Stimulated activated CD4-positive, alpha-beta T cell treated with anti-CD3 and anti-CD28 coated beads, Interleukin-15, amount 100 ng/mL, for 48 hours (primary cell): ENCODE results near the gene ANO2.

ENCODE experiments used
- DNase-seq, 2 donors: peaks; one replicate each; pipeline ENCODE4 v3.0.0-alpha.2; 2020; ENCODE audit warnings: low read depth in 2 of 2

The ANO2 gene

DNA sequence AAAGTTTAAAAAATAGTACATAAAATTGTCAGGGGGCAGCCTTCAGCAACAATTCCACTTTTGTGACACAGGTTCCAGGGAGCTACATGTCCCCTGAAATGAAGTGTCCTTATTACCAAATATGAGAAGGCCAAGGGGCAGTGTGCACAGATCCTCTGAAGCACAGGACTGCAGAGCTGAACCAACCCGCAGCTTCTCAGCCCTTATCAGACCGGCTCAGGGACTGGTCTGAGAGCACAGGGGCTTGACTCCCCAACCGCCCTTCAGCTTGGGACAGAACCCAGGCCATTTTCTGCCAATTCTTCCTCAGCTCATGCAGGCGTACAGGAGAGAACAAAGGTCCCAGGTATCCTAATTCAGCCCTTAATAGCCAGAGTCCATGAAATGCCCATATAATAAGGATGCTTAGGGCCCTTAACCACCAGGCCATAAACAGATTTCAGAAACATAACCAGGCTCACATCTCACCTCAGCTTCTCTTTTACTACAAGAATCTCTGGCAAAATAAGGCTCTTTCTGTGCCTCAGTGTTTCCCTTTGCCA, 221.3 kb downstream of the ANO2 start:
- no peak for DNase-seq

DNA sequence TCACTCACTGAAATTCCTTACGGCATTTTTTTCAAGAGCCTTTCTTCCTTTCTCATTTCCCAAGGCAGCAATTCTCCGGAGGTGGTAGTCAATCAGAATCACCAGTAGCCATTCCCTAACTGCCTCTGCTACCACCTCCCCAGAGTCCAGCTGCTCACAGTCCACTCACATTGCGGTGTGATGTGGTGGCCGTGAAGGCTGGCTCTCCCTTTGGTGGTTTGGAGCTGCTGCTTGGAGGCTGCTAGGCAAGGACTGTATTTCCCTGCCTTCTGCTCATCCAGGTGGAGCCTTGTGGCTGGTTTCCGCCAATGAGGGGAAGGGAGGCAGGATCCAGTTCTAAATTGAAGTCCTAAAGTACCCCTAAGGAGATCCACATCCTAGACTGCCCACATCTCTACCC, 222.0 kb downstream of the ANO2 start:
- no peak for DNase-seq

DNA sequence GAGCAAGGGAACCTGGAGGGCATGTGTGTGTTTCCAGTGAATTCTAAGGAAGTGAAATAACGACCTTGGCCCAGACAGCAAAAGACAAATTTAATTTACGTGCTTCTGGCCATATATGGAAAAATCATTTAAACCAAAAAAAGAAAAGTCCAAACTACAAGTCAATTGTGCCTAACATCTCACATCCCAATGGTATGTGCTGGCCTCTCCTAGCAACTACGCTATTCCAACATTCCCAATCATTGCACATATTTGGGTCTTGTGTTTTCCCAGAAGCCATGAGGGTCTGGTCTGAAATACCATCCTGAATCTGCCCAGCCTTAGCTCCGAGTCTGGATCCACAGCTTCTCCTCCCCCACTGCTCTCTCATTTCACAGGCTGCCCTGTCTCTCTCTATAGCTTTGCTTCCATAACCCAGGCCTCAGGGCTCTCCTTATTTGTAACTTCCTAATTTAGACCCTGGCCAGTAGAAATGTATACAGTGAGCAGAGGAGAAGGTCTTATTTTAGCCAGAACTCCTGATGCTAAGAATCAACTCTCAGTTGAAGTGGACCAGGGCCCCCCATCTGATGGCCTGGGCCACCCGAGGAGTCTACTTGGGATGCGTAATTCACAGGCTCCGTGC, 224.6 kb downstream of the ANO2 start:
- no peak for DNase-seq

DNA sequence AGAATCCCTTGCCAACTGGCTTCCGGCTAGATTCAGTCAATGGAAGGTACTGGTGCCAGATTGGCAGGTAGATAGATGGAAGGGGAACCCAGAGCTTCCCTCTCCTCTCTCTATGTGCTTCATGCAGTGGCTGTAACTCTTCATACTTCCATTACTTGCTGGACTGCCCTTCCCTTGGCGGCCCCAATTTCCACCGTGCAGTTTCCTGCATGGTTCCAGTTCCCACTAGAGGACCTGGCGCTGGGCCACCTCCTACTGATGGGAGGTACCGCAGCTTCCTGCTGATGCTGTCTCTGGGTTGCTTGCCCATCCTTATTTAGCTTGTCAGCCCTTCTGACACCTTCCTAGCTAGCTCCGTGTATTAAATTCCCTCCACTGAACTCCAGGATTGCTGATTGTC, 226.4 kb downstream of the ANO2 start:
- DNase-seq: no peak

DNA sequence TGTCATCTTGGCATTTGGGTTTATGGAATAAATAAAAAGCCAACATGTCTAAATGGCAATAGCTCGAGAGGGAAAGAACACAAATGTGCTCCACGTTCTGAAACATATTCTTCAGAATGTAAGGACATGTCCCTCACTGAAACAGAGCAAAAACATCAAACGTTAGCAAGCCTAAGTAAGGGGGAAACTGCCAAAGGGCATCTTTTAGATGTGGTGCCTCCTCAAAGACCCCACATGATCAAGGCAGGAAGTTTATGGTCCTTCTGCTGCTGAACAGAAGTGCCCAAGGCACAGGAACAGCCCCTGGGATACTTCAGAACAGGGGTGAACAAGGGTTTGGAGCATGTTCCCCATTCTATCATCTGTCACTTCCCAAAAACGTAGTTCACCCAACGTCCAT, 227.0 kb downstream of the ANO2 start:
- no peak for DNase-seq

DNA sequence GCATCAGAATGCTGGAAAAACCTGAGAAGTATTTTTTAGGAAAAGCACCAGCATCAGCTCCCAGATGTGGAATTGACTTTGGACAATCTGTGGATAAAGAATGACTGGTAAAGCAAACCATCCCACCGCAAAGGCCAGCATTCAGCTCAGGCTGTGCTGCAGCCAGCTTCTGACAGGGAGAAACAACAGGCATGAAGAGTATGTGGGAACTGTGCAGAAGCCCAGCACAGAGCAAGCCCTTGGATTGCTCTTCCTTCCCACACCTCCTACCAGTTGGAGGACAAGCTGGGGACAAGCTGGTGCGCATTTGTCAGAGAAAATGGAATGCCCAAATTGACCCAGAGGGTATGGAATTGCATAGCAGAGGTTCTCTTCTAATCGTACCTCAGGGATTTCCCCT, 228.1 kb downstream of the ANO2 start:
- no peak for DNase-seq

DNA sequence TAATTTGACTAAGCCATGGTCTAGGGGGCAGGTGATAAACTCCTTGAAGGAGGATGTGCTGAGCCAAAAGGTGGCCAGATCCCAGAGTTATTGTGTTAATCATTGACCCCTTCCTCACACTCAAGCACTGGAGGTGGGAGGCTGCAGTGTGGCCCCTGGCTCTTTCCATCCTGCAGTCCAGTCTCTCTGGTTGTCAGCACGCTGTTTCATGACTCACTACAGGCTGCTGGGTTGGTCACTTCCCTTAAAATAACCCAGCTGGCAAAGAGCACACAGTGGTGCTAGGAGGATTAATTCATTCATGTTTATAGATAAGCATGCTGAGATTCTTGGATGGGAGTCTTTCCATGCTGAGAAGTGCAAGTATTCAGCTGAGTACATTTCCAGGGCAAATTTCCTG, 228.9 kb downstream of the ANO2 start:
- DNase-seq: no peak

DNA sequence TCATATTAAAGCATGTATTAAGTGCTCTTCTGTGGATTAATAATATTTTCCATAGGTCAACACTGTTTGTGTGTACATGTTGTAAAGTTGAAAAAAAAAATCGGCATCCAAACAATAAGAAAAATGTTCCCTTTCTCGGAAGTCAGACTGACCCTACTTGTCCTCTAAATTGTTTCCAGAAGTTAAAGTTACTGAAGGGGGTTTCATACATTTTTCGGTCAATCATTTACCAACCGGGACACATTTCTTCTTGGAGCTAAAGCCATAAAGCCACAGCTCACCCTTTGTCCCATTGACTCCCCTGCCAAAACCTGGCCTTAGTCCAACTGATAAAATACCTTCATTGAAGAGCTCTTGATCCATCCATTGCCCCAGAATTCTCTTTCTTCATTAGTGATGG, 230.0 kb downstream of the ANO2 start:
- DNase-seq: no peak

DNA sequence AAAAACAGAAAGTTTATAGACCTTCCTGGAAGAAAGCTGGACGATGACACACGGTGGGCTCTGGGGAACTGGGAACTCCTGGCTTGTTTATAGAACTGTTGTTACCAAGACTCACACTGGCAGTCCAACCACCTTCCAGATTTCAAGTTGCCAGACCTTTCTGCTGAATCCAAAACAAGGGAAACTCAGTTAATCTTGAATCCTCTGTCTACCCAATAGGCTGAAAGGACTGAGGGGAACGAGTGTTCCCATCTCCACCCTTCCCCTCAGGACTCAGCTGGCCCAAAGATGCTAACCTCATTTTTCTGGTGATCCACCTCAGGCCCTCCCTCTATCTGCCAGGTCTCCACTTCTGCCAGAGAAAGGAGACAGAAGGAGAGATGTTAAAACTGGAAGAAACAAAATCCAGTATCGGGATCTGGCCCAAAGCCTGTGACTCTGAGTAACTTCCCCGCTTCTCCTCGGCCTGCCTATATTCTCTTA, 231.4 kb downstream of the ANO2 start:
- DNase-seq: no peak

DNA sequence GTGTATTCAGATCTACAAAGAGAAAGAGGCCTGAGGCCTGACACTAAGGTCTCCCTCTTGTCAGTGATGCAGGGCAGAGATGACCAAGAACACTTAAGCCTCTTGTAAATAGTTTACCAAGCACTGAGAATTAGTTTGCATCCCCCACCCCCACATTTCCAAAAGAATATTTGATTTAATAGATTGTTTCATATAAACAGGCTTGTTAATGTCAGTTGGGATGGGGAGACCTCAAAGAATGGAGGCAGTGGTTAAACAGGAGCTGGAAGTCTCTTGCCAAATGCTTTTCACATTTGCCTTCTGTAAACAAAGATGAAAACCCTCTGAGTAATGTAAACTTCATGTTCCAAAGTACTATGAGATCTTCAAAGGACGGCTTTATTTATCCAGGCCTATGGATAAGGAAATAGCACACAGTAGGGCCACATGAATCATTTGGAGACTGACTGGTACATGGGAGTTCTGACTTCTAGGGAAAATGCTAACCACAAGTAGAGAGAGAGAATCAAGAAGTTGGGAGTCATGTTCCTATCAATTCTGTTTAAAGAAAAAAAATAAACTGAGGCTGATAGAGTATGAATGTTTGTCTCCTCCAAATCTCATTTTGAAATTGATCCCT, 234.7 kb downstream of the ANO2 start:
- no peak for DNase-seq

DNA sequence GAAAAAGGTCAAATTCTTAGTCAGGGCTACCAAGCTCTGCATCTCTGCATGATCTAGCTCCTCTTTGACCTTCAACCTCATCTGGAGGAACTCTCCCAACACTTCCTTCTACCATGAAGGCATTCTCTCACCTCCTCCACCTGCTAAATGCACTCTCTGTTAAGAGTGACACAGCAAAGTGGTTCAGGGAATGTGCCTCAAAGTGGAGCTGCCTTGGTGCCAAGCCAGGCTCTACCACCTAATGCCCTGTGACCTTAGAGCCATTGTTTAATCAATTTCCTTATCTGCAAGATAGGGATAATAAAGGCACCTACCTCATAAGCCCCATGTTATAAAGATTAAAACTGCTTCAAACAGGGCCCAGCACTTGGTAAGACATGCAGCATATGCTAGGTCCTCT, 236.7 kb downstream of the ANO2 start:
- DNase-seq: no peak

DNA sequence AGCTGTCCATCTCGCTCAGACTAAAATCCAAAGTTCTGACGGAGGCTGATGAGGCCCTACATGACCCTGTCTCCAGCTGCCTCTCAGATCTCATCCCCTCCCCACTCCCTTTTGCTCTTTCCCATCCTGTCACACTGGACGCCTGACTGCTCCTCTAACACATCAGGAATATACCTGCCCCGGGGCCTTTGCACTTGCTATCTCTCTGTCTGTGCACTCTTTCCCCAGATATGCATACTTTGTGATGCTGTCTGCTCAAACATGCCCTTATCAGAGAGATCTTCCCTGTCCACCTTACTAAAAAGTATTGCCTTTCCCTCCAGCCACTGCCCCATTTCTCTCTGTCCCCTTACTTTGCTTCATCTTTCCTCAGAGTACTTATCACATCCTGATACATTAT, 238.8 kb downstream of the ANO2 start:
- DNase-seq: no peak

DNA sequence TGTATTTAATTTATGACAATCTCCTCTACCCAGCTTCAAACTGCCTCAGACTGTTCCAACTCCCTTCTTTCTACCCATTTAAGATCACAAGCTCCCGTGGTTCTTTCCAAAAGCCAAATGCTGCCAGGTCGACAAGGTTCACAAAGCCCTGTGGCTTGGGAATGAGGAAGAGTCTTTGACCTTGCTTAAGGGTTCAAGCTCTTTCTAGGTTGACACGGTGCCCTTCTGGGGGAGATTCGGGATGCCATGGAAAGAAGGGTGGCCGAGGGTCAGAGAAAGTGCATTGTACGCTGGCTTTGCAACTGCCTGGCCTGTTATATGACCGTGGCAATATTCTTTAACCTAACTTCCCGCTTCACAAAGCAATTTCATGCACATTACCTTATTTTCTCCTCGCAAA, 239.3 kb downstream of the ANO2 start:
- DNase-seq: no peak

DNA sequence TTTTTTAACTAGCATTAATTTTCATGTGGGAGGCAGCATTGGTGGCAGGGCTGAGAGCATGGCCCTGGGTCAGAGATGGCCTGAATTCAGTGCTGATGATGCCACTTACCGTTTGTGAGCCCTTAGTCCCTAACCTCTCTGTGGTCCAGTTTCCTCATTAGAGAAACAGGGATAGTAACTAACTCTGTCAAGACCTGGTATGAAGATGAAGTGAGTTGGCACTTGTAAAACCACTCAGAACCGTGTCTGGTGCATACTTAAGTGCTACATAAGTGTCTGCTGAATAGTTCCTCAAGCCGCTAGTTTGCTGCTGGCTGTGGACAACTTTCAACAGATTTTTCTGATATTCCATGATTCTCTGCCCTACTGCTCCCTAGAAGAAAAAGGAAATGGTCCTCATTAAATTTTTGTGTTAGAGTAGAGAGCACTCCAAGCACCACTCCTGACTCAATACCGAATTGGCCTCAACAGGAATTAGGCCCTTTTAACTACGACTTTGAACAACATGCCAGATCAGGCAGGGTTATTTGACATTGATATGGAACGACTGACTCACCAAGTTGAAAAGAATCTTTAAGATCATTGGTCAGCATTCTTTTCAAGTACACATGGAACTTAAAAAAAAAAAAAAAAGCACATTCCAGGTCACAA, 250.2 kb downstream of the ANO2 start:
- no peak for DNase-seq

DNA sequence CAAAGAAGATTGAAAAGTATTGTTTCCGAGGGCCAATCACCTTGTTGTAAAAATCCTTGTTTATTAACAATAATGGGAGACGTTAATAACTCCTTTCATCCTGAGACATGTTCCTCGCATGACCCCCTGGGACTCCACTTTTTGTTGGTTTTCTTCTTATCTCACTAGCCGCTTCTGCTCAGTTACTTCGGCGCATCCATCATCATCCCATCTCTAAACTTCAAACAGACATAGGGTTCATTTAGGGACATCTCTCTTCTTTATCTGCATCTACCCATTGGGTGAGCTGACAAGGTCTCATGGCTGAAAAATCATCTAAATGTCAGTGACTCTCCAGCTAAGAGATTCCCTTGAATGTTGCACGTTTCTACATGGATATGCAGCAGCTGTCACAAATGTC, 252.2 kb downstream of the ANO2 start:
- no peak for DNase-seq

DNA sequence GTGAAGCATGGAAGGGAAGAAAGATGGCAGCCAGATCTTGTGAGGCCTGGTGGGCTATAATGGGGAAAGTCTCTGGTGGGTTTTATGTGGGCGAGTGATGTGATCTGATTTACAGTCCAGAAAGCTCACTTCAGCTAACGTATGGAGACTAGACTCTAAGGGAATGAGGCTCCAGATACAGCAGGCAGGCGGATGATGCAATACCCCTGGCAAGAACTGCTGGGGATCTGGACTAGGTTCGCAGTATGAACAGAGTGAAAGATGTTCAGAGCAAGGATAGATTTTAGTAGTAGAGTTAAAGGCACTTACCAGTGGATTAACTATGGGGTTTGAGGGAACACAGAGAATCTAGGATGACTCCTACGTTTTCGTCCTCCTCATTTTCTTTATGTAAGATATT, 253.1 kb downstream of the ANO2 start:
- DNase-seq: no peak

DNA sequence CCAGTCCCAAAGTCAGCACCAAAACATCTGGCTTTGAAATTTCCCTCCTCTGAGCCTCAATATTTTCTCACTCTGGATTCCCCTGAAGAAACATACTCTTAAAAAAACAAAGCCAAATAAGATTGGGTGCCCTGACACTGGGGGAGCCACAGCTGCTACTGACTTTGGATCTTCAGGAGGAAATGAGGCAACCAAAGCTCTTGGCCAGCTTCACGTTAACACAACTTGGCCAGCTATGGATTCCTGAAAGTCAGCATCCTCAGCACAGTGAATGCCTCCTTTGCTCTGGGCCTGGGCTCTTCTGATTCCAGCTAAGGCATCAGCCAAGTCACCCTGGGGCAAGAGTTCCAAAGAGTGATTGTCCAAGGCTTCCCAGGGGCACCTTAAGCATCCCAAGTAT, 254.8 kb downstream of the ANO2 start:
- DNase-seq: no peak

DNA sequence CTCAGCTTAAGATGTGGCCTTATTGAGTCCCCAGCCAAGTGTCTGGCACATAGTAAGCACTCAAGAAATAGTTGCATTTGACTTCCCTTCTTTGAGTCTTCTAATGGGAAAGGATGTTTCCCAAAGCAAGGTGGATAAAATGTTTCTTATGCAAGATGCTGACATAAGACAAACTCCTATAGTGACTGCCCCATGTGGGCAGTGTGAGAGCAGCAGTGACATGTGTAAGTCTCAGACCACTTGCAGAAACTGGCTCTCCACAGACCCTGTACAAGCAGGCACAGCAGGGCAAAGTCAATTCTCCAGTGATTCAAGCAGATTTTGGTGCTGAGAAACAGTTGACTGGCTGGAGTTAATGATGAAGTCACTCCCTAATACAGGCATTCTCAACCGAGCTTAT, 255.3 kb downstream of the ANO2 start:
- DNase-seq: no peak

DNA sequence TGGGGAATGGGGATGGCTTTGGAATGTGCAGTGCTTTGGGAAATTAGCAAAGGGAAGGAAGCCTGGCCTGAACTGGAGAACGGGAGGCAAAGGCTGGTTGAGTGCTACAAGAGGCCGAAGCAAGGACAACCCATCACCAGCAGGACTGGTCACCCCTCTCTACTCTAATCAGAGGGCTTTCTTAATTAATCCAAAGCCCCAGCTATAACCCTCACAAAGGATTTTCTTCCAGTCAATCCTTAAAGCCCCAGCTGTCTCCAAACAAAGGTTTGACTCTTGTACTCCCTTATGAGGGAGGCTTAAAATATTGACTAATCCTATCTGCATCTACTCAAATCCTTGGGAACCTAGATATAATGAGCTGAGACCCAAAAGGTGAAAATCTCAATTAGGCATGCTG, 256.8 kb downstream of the ANO2 start:
- DNase-seq: no peak

DNA sequence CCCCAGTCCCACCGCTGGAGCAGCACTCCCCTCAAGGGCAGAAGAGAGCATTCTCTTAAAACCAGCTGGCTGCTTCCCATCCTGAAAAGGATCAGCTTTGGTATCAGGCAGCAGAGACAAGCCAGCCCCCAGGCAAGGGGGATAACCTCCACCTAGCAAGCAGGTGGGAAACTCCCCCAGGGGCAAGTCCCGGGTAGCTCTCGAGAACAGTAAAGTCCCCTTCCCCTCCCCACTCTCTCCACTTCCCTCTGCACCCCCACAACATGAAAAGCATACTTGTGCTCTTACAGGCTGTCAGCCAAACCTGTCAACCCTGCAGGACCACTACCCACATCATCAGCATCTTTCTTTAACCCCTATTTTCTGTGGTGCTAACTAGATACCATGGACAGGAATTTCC, 259.1 kb downstream of the ANO2 start:
- no peak for DNase-seq

DNA sequence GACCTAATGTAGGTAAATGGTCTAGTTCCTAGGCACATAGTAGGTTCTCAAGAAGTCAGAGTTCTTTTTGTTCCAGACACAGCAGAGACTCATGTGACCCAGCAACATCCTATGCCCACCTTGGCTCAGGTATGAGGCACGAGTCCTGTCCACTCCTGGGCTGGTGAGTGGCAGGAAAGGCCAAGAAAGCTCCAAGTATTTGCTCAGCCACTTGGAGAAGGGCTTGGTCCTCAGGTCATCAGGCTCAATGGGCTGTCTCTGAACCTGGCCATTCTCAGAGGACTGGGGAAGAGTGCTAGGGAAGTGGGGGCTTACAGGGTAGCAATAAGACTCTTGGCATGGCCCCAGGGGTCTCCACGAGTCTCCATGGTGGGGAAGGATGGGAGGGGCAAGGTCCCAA, 260.1 kb downstream of the ANO2 start:
- DNase-seq: no peak

DNA sequence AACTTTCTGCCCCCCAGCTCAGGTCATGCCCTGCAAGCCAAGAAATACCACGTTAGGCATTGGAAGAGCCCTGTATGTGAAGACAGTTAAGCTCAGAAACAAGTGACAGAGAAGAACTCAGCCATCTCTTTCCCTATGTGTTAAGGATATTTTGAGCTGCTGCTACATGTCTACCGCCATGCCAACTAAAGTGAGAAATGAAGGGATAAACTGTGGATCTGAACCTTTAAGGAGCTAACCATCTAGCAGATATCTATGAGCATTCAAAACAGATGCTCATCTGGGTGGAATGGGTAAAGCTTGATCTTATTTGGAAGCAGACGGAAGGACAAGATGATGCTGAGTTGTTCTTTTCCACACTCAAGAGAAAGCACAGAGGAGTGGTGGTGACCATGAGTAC, 262.5 kb downstream of the ANO2 start:
- DNase-seq: no peak

DNA sequence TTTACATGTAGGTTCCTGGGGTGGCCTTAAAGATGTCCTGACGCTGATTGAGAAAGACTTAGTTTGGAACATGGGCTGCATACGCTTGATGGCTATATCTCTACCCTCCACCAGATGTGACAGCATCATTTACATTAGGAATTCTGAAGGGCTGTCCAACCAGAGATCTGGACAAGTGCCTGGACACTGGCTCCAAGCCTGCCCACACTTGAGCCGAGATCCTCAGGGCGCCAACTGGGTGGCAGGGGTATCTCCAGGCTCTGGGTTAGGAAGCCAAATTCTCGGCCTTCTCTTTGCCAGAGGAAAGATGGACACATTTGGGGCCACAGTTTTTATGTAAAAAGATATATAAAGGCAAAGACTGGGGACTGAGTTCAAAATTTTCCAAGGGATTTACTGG, 266.9 kb downstream of the ANO2 start:
- no peak for DNase-seq
